Retina (tissue), 1 donor: Measurements from ENCODE around the gene SERPINA7.
"Not testable (repeated sequence)": the region's sequence is repeated elsewhere in the genome, so short reads cannot be mapped to it uniquely, and the experiment has no call there.

Experiments used
- DNase-seq: peaks from one replicate; pipeline ENCODE4 v3.0.0-alpha.2; 2016

Gene SERPINA7, protein sequence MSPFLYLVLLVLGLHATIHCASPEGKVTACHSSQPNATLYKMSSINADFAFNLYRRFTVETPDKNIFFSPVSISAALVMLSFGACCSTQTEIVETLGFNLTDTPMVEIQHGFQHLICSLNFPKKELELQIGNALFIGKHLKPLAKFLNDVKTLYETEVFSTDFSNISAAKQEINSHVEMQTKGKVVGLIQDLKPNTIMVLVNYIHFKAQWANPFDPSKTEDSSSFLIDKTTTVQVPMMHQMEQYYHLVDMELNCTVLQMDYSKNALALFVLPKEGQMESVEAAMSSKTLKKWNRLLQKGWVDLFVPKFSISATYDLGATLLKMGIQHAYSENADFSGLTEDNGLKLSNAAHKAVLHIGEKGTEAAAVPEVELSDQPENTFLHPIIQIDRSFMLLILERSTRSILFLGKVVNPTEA

DNA sequence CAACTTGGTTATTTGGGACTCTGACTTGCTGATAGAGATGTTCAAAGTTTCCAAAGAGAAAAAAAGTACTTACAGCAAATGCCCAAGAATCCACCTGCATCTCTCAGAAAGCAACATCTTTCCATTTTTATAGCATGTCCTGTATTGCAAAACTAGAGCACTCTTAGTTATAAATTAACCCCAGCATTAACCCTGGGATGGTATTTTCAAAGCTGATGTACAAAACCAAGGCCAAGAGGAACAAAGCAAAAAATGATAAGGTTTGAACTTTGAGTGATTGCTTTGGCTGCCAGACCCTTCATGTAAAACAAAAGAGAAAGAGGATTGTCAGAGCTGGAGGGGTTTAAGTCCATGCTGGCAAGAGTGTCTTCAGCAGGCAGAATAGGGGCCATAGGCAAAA is at the start of gene SERPINA7:
SERPINA7 (minus strand) TSS at position 103 of the 400 bp plus-strand sequence. CDS start 1,669 bp downstream, outside the sequence.
- no peak for DNase-seq

DNA sequence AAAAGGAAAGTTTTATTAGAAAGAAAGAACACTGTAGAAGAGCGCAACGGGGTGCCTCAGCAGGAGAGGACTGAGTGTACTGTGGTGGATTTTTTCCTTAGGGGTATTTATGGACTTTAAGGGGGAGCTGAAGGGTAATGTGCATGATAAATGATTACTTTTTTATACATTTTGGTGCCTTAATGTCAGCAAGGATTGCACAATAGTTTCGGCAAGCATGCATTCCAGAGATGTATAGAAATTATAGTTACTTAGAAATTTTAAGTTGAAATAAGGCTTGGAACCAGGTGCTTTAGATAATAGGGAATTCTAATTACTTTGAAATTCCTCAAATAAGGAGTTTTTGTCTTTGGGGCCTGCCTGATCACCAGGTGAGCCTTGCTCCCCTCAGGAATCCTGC is 30.5 kb upstream of the SERPINA7 start:
- DNase-seq = no peak

DNA sequence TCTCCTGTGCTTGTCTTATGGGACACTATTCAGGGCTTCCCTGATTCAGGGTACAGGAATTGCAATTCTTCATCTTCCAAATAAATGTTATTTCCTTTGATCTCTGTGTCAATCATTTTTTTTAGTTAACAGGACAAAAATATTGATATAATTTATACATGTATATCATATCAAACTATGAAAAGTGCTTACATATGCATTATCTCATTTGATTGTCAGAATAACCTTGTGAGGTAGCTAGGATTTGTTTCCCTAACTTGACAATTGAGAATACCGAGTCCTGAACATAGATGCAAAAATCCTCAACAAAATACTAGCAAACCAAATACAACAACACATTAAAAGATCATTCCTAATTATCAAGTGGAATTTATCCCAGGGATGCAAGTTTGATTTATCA is 11.5 kb upstream of the SERPINA7 start:
- DNase-seq = no peak

DNA sequence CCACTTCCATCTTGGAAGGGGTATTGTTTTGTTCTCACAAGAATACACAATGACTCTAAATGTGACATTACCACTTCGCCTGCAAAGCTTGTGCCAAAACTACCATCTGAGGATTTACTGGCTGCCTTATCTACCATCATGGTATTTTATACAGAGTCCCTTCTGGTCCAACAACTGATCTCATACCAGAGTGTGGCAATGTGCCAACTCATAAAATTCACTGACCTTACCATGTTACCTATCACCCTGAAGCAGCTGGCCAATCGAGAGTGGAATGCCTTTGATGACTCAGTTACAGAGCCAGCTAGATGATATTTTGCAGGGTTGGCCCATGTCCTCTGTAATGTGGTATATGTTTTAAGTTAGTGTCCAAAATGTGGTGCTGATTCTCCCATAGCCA is 3.8 kb upstream of the SERPINA7 start:
- DNase-seq = no peak

DNA sequence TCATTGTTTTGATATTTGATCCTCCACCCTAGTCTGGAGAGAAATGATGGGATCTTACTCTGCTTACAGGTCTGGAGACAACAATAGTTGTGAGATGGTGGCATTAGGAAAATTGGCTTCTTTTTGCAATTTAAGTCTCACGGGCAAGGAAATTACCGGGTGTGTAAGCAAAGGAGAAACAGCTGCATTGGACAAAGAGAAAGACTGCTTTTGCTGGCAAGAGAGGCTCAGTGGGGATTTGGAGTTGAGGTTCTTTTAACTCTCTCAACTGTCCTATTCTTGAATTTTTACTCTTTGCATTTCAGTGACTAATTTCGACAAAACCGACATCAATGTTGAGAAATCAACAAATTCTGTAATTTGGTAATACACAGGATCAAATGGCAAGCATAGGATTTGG is 2.3 kb upstream of the SERPINA7 start:
- DNase-seq = no peak

DNA sequence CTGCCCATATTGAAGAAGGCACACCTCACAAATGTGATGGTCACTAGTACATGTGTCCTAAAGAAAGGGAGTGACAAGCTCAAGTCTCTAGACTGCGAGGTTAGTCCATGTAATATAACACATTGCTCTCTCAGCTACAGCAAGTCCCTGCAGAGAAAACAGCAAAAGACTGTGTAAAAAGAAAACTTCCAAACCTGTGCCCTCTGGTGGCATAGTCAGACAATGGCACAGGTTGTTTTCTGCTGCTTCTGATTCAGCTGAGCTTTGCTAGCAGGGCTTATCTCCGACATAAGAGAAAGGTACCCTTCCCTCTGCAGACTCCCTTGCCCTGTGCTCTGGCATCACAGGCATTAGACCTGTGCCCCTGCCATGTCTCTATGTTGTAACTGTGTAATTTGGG is 1.4 kb upstream of the SERPINA7 start:
- peak; percentile 2 for DNase-seq

DNA sequence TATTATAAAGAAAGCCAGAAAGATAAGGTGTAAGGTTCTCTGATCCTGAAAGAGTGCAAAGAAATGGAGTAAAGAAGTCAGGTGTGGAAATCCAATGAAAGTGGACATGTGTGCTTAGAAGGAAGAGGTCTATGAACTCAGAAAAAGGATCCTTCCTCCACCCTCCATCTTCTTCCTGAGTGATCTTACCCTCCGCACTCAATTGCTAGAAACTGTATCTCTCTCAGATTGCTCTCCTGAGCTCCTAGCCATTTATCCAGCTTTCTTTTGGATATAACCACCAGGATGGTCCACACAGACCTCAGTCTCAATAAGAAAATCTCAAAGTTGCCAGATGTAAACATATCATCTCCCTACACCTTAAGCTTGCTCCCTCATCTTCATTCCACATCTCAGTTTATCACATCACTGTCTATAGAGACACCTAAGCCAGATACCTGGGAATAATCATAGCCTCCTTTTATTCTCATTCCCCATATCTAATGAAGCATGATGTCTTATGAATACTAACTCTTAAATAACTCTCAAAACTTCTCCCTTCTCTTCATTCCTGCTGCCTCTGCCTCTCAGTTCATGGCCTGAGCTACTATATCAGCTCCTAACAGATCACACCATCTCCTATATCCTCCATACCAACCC is 573 bp downstream of the SERPINA7 start:
- DNase-seq = no peak

DNA sequence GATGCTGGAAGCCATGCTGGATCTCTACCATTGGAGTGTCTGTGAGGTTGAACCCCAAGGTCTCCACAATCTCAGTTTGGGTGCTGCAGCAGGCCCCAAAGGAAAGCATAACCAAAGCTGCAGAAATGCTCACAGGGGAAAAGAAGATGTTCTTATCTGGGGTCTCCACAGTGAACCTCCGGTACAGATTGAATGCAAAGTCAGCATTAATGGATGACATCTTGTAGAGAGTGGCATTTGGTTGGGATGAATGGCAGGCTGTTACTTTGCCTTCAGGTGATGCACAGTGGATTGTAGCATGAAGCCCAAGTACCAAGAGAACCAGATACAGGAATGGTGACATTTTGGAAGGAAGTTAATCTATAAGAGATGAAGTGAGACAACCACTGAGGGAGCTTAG is 1.8 kb downstream of the SERPINA7 start:
- no peak for DNase-seq

DNA sequence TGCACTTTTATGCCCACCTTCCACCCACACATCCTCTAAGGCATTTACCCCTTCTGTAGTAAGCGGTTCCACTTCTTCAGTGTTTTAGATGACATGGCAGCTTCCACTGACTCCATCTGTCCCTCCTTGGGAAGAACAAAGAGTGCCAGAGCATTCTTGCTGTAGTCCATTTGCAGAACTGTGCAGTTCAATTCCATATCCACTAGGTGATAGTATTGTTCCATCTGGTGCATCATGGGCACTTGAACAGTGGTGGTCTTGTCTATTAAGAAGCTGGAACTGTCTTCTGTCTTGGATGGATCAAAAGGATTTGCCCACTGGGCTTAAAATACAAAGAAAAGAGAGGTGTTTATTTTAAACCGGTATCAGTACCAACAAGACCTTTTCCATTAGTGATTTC is 3.5 kb downstream of the SERPINA7 start:
- DNase-seq = no peak

DNA sequence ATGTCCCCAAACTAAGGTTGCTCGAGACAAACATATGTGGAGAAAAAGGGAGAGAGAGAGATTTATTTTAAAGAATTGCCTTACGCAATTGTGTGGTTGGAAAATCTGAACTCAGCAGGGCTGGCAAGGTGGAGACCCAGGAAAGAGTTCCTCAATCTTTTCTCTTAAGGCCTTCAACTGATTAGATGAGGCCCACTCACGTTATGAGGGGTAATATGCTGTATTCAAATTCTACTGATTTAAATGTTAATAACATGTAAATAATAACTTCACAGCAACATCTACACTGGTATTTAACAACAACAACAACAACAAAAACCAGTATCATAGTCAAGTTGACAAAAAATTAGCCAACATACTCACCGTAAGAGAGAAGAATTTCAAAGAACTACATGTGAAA is 14.6 kb downstream of the SERPINA7 start:
- DNase-seq = no peak

DNA sequence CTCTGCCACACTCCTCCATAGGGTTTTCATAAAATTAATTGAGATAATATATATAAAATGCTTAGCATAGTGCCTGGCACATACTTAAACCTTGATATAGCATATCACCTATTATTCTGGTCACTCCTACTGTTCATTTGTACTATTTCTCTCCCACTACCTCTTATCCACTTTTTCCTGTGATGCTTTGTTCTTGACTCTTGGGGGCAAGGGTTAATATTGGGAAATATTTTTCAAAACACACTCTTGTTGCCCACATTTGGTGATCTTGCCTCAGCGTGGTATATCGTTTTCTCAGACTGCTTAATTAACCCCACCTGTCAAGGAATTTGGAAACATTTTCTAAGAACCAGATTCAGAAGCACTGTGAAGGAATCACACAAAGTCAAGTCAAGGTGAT is 16.3 kb downstream of the SERPINA7 start:
- no peak for DNase-seq

DNA sequence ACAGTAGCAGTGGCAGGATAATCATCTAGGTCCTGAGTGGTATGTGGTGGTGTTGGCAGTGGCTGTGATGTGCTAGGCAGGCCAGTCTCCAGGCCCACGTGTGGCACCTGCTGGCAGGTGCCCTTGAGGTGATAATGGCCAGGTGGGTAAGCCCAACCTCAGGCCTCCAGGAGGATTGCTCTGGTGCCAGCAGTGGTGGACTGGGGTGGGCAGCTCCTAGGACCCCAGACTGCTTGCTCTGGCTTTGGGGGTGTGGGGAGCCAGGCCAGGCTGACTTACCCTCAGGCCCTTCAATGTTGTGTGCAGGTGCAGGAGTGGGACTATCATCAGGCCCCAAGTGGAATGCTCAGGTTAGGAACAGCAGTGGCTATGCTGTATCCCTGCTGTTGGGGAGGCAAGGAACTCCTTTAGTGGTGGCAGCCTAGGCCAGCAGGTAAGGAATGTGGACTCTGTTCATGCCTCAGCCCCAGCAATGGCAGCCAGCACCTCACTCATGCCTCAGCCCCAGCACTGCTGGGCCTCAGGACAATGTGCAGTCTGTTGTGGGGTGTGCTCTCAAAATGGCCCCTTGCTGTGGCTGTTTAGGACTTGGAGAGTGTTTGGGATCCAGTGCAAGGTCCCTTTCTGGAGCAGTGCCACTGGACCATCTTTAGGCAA is 24.3 kb downstream of the SERPINA7 start:
- no peak for DNase-seq

DNA sequence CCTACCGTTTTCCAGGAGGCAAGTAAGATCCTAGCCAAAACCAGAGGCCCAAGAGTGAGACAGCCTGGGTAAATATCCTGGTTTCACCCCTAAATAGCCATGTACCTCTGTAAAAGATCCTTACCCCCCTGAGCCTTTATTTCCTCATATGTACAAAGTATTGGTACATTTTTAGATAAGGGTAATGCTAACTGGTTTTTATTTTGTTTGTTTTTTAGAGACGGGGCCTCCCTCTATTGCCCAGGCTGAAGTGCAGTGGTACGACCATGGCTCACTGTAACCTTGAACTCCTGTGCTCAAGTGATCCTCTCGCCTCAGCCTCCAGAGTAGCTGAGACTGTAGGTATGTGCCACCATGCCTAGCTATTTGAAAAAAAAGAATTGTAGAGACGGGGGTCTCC is 29.4 kb downstream of the SERPINA7 start:
- no peak for DNase-seq

DNA sequence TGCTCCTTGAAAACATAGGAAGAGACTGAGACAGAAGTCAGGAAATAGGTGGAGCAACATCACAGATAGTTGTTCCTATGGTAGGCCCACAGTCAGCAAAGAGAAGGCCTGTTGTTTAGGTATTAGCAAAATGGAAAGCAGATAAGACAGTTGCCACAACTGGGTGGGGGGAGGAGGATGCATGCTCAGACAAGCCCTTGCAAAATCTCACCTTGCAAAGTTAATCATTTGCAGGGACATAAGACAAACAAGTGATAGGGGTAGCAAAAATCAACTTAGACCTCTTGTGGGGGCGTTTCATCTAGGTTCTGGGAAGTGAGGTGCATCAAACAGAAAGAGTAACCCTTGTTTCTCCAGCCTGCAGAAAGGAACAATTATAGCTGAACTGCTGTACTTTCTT is 30.7 kb downstream of the SERPINA7 start:
- no peak for DNase-seq

DNA sequence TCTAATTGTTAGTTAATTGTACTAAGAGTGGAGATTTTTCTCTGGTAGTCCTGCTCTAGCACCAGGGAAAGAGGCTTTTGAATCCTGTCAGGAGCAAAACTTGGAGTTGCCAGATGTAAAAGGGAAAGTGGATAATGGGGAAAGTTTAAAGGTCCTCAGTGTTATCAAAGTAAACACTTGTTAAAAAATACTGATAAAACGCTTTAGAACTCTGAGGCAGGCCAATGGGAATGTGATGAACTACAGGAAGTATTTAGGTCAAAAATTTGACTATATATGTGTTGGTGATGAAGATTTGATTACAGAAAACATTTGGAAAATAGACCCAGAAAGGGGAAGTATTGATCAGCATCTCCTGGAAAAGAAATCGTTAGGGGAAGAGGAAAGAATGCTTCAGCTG is 32.8 kb downstream of the SERPINA7 start:
- DNase-seq = no peak

DNA sequence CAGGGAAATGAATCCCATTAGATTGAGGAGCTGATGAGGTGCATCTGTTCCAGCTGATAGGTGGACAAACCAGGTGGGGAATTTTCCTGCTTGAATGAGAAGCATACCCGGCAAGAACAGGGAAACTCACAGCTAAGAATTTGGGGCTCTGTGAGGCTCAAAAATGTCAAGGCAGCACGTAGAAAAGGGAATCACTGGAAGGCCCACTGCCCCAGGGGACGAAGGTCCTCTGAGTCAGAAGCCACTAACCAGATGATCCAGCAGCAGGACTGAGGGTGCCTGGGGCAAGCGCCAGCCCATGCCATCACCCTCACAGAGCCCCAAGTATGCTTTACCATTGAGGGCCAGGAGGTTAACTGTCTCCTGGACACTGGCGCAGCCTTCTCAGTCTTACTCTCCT is 37.9 kb downstream of the SERPINA7 start:
- DNase-seq = not testable (repeated sequence)

DNA sequence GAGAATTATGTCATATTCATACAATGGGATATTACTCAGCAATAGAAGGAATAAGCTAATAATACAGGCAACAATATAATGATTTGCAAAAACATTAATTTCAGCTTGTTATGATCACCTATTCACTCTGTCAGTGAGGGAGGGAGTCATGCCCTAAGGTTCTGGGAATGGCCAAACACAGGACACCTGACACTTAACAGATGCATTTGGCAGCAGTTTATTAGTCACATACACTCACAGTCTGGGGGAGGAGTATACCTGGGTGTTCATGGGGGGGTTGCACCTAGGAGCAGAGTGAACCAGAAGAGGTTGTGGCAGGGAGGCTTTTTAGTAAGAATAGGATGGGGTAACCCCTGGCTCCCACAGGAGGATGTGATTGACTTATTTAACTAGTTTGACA is 38.3 kb downstream of the SERPINA7 start:
- DNase-seq = no peak

DNA sequence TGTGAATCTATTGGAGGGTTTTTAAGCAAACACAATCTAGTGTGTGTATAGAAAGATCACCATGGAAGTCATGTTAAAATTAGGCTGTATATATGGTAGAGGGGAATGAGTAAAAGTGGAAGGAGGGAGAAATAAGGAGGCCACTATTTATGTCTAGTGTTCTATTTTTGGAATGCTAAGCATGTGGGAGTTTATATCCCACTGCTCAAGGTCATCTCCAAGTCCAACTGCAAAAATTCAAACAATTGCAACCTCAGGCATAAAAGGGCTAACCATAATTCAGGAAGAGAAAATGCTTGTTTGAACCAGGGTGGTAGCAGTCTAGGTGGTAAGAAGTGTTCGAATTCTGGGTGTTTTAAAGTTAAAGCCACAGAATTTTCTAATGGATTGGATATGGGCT is 39.2 kb downstream of the SERPINA7 start:
- DNase-seq = no peak

DNA sequence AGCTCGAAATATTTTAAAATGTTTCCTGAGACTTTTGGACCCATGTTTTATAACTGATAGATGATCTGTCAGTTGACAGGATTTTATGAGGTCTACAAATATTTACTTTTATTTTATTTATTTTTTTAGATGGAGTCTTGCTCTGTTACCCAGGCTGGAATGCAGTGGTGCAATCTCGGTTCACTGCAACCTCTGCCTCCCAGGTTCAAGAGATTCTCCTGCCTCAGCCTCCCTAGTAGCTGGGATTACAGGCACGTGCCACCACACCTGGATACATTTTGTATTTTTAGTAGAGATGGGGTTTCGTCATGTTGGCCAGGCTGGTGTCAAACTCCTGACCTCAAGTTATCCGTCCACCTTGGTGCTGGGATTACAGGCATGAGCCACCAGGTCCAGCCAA is 50.0 kb downstream of the SERPINA7 start:
- DNase-seq = not testable (repeated sequence)
